ENCODE data around the gene JTB.
A peak's percentile ranks its signal among the peaks of the same experiment; 100 is the strongest.
"Not testable (repeated sequence)": the region's sequence is repeated elsewhere in the genome, so short reads cannot be mapped to it uniquely, and the experiment has no call there.

The JTB gene

DNA sequence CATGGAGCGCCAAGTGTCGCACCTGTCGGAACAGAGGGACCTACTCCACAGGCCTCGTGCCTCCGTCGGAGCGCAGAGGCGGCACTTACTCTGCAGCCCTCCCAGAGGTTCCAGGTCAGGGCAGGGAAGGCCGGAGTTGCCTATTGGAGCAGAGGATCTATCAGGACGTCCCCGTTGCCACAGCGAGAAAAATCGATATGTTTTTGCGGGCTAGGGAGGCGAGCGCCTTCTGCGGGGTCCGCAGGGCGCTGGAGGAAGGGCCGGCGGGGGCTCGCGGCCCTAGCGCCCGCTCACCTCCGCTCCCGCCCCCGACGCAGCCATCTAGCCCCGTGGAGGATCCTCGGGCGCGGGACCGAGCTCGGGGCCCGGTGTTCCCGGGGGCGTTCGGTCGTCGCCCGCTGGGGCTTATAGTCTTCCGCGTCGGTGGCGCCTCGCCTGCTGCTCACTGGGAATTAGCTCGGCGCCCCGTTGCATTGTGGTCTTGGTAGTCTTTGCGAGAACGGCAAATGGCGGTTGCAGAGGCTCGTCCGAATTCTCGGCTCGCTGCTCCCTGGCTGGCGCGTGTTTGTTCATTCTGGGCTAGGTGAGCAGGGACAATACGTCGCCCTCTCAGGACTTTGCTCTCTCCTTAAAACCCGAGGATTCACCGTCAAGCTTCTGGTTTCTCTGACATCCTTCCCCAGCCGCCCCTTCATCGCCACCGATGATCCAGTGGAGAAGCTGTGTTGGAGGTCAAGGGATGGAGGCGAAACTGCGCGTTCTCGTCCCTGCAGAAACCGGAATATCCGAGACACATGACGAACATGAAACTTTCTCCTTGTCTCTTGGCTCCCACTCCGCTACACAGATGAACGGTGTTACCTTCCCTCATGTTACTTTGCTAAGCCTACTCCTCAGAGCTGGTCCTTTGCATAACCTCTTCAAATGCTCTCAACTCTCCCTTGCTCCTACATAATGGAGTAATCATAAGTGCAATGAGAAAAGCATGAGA is at the start of gene JTB:
Gene JTB, minus strand, starts transcription at position 425 of the 991 bp plus-strand sequence. Its CDS starts 422 bp downstream, at position 3.
- DNase-seq: peak; percentile 80 to 87

DNA sequence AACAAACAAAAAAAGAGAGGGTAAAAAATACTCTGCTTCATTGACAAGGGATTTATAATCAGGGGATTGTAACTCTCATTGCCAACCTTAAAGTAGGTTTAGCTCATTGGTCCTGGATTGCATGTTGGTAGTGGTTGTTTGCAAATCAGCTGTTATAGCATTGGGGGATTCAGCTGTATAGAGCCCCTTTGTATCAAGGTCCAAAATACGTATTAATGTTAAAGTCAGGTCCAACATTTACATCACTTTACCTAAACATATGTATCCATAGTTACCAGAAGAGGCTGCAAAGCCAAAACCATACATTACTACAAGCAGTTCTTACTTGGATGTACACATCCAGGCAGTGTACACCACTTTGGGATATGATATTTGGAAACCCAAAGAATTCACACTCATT is 42.5 kb upstream of the JTB start:
- no peak for DNase-seq

DNA sequence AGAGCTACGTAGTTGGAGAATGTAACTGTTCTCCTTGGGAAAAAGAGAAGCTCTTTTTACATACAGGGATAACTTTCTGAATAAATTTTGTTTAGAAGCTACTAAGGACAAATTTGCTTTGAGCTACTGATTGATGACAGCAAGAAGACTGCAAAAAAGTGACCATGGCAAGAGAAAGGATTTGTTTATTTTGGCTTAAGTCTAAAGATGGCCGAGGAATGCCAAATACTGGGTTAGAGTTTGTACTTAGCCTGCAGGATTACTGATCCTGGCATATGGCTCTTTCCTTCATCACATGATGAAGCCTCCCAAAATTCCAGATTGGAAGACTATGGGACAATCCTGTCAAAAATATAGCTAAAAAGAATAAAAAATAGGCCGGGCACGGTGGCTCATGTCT is 41.8 kb upstream of the JTB start:
- no peak for DNase-seq

DNA sequence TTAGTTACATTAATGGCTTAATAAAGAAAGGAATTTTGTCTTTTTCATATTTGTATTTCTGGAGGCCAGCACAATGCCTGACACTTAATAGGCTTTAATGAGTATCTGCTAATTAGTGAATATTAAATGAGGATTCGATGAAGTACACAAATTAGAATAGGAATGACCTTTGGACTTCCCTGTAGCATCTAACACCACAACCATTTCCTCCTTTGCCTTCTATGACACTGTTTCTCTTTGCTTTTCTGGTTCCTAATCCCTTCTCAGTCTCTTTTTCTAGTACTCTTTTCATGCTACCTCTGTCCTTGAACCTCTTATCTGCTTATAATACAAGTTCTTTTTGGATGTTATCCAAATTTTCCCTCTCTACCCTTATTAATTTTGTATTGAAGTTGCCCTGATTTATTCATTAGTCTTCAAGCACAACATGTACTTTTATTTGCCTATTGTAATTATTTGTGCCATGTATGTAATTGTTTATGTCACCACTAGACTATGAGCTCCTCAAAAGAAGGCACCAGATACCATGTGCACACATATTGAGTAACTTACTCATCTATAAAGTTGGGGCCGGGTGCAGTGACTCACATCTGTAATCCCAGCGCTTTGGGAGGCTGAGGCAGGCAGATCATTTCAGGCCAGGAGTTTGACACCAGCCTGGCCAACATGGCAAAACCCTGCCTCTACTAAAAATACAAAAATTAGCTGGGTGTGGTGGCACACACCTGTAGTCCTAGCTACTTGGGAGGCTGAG is 36.9 kb upstream of the JTB start:
- no peak for DNase-seq

DNA sequence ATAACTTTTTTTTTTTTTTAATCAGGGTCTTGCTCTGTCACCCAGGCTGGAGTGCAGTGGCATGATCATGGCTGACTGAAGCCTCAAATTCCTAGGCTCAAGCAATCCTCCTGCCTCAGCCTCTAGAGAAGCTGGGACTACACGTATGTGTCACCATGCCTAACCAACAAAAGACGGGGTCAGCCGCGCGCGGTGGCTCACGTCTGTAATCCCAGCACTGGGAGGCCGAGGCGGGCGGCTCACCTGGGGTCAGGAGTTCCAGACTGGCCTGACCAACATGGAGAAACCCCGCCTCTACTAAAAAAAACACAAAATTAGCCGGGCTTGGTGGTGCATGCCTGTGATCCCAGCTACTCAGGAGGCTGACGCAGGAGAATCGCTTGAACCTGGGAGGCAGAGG is 35.1 kb upstream of the JTB start:
- not testable (repeated sequence) for DNase-seq

DNA sequence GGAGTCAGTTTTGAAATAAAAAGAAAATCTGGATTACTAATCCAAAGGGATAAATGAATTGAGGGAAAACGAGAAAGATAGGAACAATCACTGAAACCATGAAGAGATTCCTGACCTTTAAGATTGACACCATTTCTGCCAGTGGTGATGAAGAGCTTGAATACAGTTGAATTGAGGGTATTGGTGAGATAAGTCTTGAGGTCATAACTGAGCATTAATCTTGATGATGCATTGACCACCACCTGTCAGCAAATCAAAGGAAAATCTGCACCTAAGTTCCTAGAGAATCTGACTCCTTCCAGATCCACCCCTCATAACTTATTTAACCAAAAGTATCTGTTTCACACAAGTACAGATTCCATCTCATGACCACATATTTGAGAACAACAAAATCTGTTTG is 34.7 kb upstream of the JTB start:
- no peak for DNase-seq

DNA sequence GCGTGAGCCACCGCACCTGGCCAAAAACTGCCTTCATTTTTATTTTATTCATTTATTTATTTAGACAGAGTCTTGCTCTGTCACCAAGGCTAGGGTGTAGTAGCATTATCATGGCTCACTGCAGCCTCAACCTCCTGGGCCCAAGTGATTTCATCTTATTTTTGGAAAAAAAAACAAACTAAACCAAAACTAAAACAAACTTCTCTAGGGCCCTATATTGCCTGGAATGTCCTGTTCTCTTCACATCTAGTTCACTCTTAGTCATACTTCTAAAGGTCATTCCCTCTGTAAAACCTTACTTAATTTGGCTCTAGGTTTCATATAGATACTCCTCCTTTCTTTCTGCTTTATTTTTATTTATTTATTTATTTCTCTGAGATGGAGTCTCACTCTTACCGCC is 28.7 kb upstream of the JTB start:
- DNase-seq: no peak

DNA sequence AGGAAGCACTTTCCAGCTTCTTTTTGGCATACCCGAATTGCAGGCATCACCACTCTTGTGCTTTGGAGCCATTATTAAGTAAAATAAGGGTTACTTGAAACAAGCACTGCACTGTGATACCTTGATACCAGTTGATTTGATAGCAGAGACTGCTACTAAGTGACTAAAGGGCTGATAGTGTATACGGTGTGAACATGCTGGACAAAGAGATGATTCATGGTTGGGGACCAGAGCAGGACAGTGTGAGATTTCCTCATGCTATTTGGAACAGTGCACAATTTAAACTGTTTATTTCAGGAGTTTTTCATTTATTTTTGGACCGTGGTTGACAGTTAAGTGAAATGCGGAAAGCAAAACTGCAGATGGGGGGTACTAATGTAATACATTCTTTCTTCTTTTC is 22.9 kb upstream of the JTB start:
- DNase-seq: no peak

DNA sequence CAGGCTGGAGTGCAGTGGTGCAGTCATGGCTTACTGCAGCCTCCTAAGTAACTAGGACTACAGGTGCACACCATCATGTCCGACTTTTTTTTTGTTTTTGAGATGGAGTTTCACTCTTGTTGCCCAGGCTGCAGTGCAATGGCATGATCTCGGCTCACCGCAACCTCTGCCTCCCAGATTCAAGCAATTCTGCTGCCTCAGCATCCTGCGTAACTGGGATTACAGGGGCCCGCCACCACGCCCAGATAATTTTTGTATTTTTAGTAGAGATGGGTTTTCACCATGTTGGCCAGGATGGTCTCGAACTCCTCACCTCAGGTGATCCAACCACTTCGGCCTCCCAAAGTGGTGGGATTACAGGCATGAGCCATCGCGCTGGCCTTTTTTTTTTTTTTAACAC is 19.4 kb upstream of the JTB start:
- not testable (repeated sequence) for DNase-seq

DNA sequence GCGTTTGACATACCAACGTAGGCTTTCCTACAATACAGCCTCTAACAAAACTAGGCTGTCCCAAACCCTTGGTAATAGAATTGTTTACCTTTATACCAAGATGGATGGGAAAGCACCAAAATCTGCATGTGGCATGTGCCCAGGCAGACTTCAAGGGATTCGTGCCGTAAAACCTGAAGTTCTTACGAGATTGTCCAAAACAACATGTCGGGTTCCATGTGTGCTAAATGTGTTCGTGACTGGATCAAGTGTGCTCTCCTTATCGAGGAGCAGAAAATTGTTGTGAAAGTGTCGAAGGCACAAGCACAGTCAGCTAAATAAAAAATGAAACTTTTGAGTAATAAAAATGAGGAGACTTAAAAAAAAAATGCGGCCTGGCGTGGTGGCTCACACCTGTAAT is 18.2 kb upstream of the JTB start:
- no peak for DNase-seq

DNA sequence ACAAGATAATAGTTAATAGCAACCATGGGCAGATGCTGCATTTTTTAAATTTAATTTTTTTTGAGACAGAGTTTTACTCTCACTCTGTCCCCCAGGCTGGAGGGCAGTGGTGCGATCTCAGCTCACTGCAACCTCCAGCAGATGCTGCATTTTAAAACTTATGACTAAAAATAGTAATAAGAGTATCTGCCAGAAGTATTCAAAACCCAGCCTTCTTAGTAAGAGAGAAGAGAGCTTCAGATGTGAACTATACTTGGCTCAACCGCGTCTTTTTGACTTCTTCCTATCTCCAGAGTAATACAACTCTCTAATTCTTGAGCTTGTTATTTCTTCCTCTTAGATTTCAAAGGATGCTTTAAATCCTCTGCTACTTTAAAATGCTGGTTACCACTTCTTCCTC is 17.7 kb upstream of the JTB start:
- DNase-seq: no peak

DNA sequence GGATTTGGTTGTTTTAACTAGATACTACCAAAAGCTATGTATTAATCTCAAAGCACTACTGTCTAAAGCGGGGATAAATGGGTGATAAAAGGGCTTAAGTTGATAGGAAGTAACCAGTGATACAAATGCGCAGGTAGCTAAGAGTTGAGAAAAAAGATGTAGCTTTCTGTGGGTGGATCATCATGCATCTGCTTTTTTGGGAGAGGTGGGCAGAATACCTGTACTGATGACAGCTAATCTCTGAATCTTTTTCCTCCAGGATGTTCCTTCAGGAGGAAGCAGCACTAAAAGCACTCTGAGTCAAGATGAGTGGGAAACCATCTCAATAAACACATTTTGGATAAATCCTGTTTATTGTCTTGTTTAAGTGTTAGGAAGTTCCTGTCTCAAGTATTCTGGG is 14.3 kb upstream of the JTB start:
- DNase-seq: no peak

DNA sequence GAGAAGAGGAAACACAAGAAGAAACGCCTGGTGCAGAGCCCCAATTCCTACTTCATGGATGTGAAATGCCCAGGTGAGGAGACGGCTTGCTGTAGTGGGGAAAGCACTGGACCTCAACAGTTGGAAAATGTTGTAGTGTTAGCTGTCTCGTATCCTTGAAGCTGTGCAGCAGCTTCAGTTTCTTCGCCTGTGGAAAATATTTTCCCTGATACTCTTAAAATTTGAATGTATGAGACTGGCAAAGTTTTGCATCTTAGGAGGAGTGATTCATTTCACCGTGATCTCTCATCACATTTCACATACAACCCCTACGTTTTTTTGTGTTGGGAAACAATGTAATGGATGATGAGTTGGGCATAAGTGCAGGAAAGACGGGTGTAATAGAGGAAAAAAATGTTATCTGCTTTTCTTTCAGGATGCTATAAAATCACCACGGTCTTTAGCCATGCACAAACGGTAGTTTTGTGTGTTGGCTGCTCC is 13.7 kb upstream of the JTB start:
- peak in 1 of 2 donors; percentile 30 for DNase-seq

DNA sequence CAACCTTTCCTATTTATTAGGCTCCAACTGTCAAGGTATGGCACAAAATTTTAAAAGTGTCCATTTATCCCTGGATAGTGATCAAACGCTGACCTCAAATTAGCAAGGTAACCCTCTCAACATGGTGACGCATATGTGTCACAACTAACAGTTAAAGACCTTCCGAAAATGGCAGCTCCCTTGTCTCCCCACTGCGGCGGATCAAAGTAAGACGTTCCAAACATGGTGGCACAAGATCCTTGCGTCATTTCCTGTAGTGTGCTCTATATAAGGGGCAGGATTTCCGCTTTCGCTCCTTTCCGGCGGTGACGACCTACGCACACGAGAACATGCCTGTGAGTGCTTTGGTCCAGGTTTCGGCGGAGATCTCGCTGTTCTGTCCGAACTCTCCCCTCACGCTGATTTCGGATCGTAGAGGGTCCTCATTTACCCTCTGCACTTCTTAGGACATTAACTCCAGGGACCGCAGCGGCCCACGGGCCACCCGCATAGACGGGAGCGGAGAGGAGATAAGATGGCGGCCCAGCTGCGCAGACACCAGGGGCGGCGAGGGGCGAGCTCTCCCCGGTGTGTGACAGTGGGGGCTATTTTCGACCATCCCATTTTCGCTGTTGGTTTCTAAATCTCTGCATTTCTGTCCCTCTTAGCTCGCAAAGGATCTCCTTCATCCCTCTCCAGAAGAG is 13.1 kb upstream of the JTB start, which contains the start of gene RPS27:
Gene RPS27, plus strand, starts transcription at position 295 of the 683 bp plus-strand sequence. Its CDS starts 35 bp downstream, at position 330.
- DNase-seq: peak; percentile 97 to 98

DNA sequence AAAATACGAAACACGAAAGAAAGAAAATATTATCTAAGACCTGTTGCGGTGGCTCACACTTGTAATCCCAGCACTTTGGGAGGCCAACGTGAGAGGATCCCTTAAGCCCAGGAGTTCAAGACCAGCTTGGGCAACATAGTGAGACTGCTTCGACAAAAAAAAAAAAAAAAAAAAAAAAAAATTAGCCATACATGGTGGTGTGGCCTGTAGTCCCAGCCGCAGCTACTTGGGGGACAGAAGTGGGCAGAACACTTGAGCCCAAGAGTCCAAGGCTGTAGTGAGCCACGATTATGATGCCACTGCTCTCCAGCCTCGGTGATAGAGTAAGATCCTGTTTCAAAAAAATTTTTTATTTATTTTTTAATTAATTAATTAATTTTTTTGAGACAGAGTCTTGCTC is 10.1 kb upstream of the JTB start:
- DNase-seq: no peak

DNA sequence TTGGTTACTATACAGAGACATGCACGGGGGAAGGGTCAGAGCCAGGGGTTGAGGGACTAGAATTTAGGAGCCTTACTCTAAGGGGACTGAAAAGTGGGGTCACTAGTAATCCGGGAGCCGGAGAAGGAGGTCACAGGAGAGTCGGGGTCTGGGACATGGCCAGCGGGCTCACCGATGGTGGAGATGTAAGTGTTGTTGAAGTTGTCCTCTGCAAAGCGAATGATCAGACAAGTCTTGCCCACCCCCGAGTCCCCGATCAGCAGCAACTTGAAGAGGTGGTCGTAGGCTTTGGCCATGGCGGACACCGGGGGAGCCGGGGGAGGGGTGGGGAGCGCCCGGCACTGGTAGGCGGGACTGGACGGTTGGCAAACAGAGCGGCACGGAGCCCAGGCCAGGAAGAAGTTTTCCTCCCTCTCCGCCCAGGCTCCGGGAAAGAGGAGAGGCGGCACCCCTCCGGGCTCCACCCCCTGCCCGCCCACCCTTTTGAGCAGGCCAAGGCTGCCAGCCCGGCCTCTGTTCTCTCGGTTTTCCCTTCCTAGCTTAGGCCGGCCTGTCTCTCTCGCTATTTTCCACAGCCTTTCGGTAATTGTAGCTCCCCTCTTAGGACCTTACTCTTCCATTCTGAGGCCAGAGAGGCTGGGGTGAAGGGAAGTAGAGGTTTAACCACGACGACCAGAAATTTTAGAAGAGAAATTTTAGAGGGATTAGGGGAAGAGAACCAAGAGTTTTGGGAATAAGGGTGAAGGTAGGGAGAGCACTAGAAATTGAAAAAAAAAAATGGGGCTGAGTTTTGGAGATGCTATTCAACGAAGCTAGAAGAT is 8.7 kb upstream of the JTB start, which contains the start of gene RAB13:
Gene RAB13, minus strand, starts transcription at position 399 of the 821 bp plus-strand sequence. Its CDS starts 103 bp downstream, at position 296.
- peak; percentile 75 to 86 for DNase-seq

DNA sequence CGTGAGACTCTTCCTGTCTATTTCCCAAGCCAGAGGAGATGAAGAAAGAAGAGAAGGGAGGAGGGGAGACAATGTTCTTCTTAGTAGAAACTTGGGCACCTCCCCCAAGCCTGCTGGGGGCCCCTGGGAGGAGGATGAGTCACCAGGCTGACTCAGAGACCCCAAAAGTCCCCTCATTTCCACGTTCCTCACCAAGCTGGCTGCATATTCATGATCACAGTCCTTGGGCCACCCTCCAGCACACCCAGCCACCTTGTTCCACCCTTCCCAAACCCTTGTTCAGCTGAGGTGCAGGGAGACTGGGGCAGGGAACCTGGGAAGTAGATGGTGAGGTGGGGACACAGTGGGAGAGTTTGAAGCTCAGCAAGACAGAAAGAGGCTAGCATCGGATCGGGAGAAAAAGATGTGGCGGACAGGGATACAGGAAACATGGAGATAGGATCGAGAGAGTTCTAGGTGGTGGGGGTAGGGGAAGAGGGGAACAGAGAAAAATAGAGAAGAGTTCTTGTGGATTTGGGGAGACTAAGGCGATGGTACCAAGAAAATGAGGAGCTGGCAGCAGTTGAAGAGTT is 8.0 kb upstream of the JTB start:
- DNase-seq: peak; percentile 85 to 92

DNA sequence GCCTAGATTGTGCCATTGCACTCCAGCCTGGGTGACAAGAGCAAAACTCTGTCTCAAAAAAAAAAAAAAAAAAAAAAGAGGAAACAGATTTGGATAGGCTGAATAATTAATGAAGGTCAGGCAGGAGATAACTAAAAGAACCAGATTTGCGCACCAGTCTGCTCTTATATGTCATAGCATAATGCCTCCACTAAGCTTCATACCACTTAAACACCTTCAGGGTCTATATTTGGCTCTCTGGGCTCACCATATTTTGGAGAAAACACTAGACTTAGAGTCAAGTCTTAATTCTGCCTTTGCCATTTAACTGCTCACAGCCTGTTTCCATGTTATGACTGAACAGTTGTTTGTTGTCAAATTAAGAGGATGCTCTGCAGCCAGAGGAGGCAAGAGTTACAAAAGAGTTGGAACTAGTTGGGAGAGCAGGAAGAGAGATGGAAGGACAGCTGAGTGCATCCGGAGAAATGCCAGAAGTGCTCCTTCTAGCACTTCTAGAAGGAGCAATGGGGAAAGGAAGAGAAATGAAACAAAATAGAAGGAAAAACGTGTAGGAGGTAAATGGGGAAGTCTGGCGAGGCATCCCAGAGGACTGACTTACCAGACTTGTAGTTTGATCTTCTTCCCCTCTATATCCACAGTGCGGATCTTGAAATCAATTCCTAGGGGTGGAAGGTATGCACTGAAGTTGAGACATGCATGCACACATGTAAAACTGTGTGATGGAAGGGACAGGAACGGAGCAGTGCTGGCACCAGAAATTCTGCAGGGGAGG is 6.8 kb upstream of the JTB start:
- peak; percentile 37 to 44 for DNase-seq

DNA sequence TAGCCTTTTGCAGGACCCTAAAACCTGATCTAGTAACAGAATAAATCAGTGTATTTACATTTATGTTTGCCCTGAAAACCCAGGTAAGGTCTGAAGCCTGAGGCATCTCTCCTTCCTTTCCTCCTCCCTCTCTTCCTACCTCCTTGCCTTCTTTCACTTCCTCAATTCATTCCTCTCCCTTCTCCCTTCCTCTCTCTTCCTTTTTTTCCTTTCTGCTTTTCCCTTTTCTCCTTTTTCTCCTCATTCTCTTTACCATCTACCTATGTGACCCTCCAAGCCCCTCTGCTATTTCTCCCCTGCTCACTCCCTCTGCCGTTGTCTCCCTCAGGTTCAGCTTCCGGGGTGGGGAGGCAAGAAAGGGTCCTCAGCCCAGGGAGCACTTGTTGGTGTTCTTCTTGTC is 4.3 kb upstream of the JTB start:
- DNase-seq: not testable (repeated sequence)

DNA sequence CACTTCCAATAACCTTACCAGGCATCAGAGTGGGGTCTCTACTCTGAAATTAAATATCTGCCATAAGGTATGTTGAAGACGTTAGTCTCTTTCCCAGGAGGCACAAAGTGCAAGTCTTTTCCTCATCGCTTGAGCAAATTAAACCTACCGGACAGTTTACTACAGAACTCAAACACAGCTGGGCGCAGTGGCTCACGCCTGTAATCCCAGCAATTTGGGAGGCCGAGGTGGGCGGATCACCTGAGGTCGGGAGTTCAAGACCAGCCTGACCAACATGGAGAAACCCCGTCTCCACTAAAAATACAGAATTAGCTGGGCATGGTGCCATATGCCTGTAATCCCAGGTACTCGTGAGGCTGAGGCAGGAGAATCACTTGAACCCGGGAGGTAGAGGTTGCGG is 1.6 kb upstream of the JTB start:
- DNase-seq: not testable (repeated sequence)
